HG03457 (cell line): ENCODE data around the gene PTPRO.

ENCODE experiments used
- ATAC-seq: cut with Tn5 transposase; IDR thresholded peaks from one replicate; pipeline ENCODE4 v1.9.1; 2021; ENCODE audit warnings: moderate number of reproducible peaks; ENCODE audit not compliant: unreplicated experiment

Gene PTPRO

GRCh38 chr12:15346488-15346887 lies 24.2 kb downstream of the PTPRO start:
- ATAC-seq = no peak

- ATAC-seq = no peak
Observed at GRCh38 chr12:15350643-15351042, 28.3 kb downstream of the PTPRO start.

- ATAC-seq = no peak
Observed at GRCh38 chr12:15355766-15356165, 33.5 kb downstream of the PTPRO start.

- no peak for ATAC-seq
Observed at GRCh38 chr12:15356951-15357364, 34.6 kb downstream of the PTPRO start.

GRCh38 chr12:15364221-15365160 lies 42.2 kb downstream of the PTPRO start:
- ATAC-seq = no peak

GRCh38 chr12:15368812-15369211 lies 46.5 kb downstream of the PTPRO start:
- ATAC-seq = no peak

GRCh38 chr12:15372352-15372751 lies 50.0 kb downstream of the PTPRO start:
- no peak for ATAC-seq

- ATAC-seq = no peak
Observed at GRCh38 chr12:15387772-15388171, 65.5 kb downstream of the PTPRO start.

- ATAC-seq = no peak
Observed at GRCh38 chr12:15389561-15389960, 67.3 kb downstream of the PTPRO start.

- ATAC-seq = no peak
Observed at GRCh38 chr12:15393037-15393436, 70.7 kb downstream of the PTPRO start.

- no peak for ATAC-seq
Observed at GRCh38 chr12:15393995-15394394, 71.7 kb downstream of the PTPRO start.

GRCh38 chr12:15404485-15404884 lies 82.2 kb downstream of the PTPRO start:
- no peak for ATAC-seq

GRCh38 chr12:15405606-15406005 lies 83.3 kb downstream of the PTPRO start:
- no peak for ATAC-seq

- ATAC-seq = no peak
Observed at GRCh38 chr12:15407025-15407424, 84.7 kb downstream of the PTPRO start.

GRCh38 chr12:15411842-15412241 lies 89.5 kb downstream of the PTPRO start:
- no peak for ATAC-seq

- no peak for ATAC-seq
Observed at GRCh38 chr12:15417691-15418090, 95.4 kb downstream of the PTPRO start.

- ATAC-seq = no peak
Observed at GRCh38 chr12:15423629-15424028, 101.3 kb downstream of the PTPRO start.

- ATAC-seq = no peak
Observed at GRCh38 chr12:15427913-15428312, 105.6 kb downstream of the PTPRO start.

- no peak for ATAC-seq
Observed at GRCh38 chr12:15428632-15429031, 106.3 kb downstream of the PTPRO start.

GRCh38 chr12:15429262-15429661 lies 107.0 kb downstream of the PTPRO start:
- no peak for ATAC-seq

- no peak for ATAC-seq
Observed at GRCh38 chr12:15435597-15435996, 113.3 kb downstream of the PTPRO start.

GRCh38 chr12:15439459-15439858 lies 117.2 kb downstream of the PTPRO start:
- no peak for ATAC-seq

- ATAC-seq = no peak
Observed at GRCh38 chr12:15443050-15443449, 120.7 kb downstream of the PTPRO start.
